OCI-LY7 (cell line): ENCODE data around the gene EWSR1. TPM values are rescaled to one million over a fixed set of nuclear protein-coding genes. Genes with fewer than 3 reads are reported as not detected.

Experiments
- BruUV-seq: library from RNA; stranded (reverse); fragments of 400-500 nt; replicated peaks from 2 replicates; lab custom pipeline; 2021; lab: Mats Ljungman, UMichigan
- CTCF ChIA-PET: fragments of 300-600 bp; sonication (Branson Sonifier 250); formaldehyde crosslinking; loops from one replicate; lab custom pipeline; 2022; ENCODE audit warnings: antibody characterized with exemption; ENCODE audit not compliant: unreplicated experiment; lab: Charles Lee
- POLR2A ChIA-PET: fragments of 300-600 bp; sonication (Branson Sonifier 250); formaldehyde crosslinking; loops from one replicate; lab custom pipeline; 2022; ENCODE audit warnings: antibody characterized with exemption; lab: Charles Lee
- DNase-seq: peaks from one replicate; pipeline ENCODE4 v3.0.0-alpha.2; 2015; ENCODE audit warnings: low spot score
- H2AFZ ChIP-seq: fragments of 200-600 bp; sonication (generic), shearing (Covaris generic); 2 replicates; pipeline ENCODE4 v1.6.1; 2014; ENCODE audit warnings: mild to moderate bottlenecking, antibody characterized with exemption, low read length, moderate library complexity
- H3K27ac ChIP-seq: fragments of 200-600 bp; sonication (generic); 2 replicates; pipeline ENCODE4 v1.5.1; 2014; ENCODE audit warnings: mixed run types, low read depth, mild to moderate bottlenecking, moderate library complexity, low read length, inconsistent platforms; ENCODE audit not compliant: poor library complexity, severe bottlenecking
- H3K36me3 ChIP-seq: fragments of 200-600 bp; sonication (generic); 2 replicates; pipeline ENCODE4 v1.6.1; 2014; ENCODE audit warnings: mild to moderate bottlenecking, antibody characterized with exemption, low read length, moderate library complexity, mixed read lengths; ENCODE audit not compliant: insufficient read depth
- H3K4me1 ChIP-seq: fragments of 200-600 bp; sonication (generic); 2 replicates; pipeline ENCODE4 v1.5.1; 2014; ENCODE audit warnings: mild to moderate bottlenecking, low read length; ENCODE audit not compliant: insufficient read depth, poor library complexity, severe bottlenecking
- H3K4me2 ChIP-seq: fragments of 200-600 bp; sonication (generic); 2 replicates; pipeline ENCODE4 v1.6.1; 2014; ENCODE audit warnings: mild to moderate bottlenecking, low read length
- H3K4me3 ChIP-seq: fragments of 200-600 bp; sonication (generic); 2 replicates; pipeline ENCODE4 v1.5.1; 2014; ENCODE audit warnings: mild to moderate bottlenecking, low read depth, low read length; ENCODE audit not compliant: poor library complexity, severe bottlenecking
- H3K79me2 ChIP-seq: fragments of 200-600 bp; sonication (generic); 2 replicates; pipeline ENCODE4 v1.6.1; 2016; ENCODE audit warnings: low read depth, mild to moderate bottlenecking, low read length, moderate library complexity, mixed read lengths; ENCODE audit not compliant: insufficient read depth
- H3K9me2 ChIP-seq: fragments of 200-600 bp; sonication (generic); 2 replicates; pipeline ENCODE4 v1.6.1; 2016; ENCODE audit warnings: mild to moderate bottlenecking, low read length, mixed read lengths; ENCODE audit not compliant: insufficient read depth
- H3K9me3 ChIP-seq: fragments of 200-600 bp; sonication (generic); 2 replicates; pipeline ENCODE4 v1.6.1; 2014; ENCODE audit warnings: mild to moderate bottlenecking, mixed run types, low read length, mixed read lengths
- H4K20me1 ChIP-seq: fragments of 200-600 bp; sonication (generic); 2 replicates; pipeline ENCODE4 v1.6.1; 2014; ENCODE audit warnings: mild to moderate bottlenecking, antibody characterized with exemption, low read length, moderate library complexity, mixed read lengths; ENCODE audit not compliant: insufficient read depth
- EZH2phosphoT487 ChIP-seq: fragments of 200-600 bp; sonication (generic); IDR thresholded peaks from 2 replicates; pipeline ENCODE4 v1.6.1; 2018; ENCODE audit warnings: low read depth, borderline replicate concordance, mild to moderate bottlenecking, mixed run types, antibody characterized with exemption, low read length, moderate library complexity, mixed read lengths
- intact Hi-C: fragments of 100-400 bp; cut with micrococcal nuclease; formaldehyde crosslinking; loops from one replicate; pipeline ENCODE4 v1.10.0; 2022; ENCODE audit not compliant: unreplicated experiment
- total RNA-seq, 2 experiments: library from RNA; depleted of rRNA in 1 of 2; stranded (reverse); fragments of >200 nt in 1 of 2; shearing (Covaris generic) in 1 of 2; gene quantifications; 2 replicates each; pipeline ENCODE4 v1.2.3, GENCODE V29; 2014 to 2022
- TF ChIP-seq, protein P1 (sequence below): fragments of 200-600 bp; sonication (generic); conservative IDR thresholded peaks from 2 replicates; pipeline ENCODE4 v1.5.1; 2014; ENCODE audit warnings: mild to moderate bottlenecking, antibody characterized with exemption, low read length, moderate library complexity, mixed read lengths

Gene EWSR1
- total RNA-seq, 2 experiments from 2014 or later, result 270 to 333 TPM

DNA sequence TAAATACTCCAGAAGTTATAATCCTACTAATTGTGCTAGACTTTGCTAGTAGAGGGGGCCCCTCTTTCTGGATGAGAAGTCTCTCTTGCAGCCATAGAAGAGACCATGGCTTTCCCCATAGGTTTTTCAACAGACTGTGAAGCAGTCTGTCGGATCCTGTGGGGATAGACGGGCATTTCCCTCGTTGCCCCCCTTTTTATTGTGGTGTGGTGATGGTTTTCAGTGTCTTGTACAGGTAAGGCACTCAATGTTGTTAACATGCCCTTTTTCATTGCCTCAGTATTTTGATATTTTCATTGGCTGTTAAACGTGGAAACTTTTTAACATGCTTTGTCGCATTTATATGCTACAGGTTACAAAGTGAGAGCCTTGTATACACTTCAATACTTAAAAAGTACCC, 22.0 kb downstream of the EWSR1 start:
- peaks cover 100% of the 10 kb centered on the region for H3K36me3 ChIP-seq
- BruUV-seq, result no TSS peak
- ChIA-PET CTCF (no interaction called here), POLR2A (no interaction called here)
- peaks cover 7% of the 10 kb centered on the region; the same call in 1 of the 2 replicates for H3K79me2 ChIP-seq
- no peaks in the 10 kb centered on the region for H4K20me1 ChIP-seq
- intact Hi-C loops, result no loop called here
- no peak overlapping the region for H3K4me3 ChIP-seq
- no peak for DNase-seq
- no peak overlapping the region for H3K27ac ChIP-seq
- no peaks in the 10 kb centered on the region for H3K9me3 ChIP-seq
- no peak overlapping the region for H3K4me2 ChIP-seq
- no peak overlapping the region for H2AFZ ChIP-seq
- TF ChIP-seq, protein P1, sequence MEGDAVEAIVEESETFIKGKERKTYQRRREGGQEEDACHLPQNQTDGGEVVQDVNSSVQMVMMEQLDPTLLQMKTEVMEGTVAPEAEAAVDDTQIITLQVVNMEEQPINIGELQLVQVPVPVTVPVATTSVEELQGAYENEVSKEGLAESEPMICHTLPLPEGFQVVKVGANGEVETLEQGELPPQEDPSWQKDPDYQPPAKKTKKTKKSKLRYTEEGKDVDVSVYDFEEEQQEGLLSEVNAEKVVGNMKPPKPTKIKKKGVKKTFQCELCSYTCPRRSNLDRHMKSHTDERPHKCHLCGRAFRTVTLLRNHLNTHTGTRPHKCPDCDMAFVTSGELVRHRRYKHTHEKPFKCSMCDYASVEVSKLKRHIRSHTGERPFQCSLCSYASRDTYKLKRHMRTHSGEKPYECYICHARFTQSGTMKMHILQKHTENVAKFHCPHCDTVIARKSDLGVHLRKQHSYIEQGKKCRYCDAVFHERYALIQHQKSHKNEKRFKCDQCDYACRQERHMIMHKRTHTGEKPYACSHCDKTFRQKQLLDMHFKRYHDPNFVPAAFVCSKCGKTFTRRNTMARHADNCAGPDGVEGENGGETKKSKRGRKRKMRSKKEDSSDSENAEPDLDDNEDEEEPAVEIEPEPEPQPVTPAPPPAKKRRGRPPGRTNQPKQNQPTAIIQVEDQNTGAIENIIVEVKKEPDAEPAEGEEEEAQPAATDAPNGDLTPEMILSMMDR, result no peak
- no peak for TF ChIP-seq EZH2phosphoT487
- no peaks in the 10 kb centered on the region for H3K4me1 ChIP-seq
- no peaks in the 10 kb centered on the region for H3K9me2 ChIP-seq

GRCh38 chr22:29291215-29291614, 23.1 kb downstream of the EWSR1 start:
- peaks cover 7% of the 10 kb centered on the region; the same call in 1 of the 2 replicates for H3K79me2 ChIP-seq
- ChIA-PET POLR2A (no interaction called here), CTCF (no interaction called here)
- H3K27ac ChIP-seq, result no peak overlapping the region
- BruUV-seq, result no TSS peak
- TF ChIP-seq, protein P1, result no peak
- TF ChIP-seq EZH2phosphoT487, result no peak
- H3K4me2 ChIP-seq, result no peak overlapping the region
- no peak for DNase-seq
- no peaks in the 10 kb centered on the region for H3K9me3 ChIP-seq
- no peaks in the 10 kb centered on the region for H3K4me1 ChIP-seq
- no peaks in the 10 kb centered on the region for H3K9me2 ChIP-seq
- H2AFZ ChIP-seq, result no peak overlapping the region
- peaks cover 100% of the 10 kb centered on the region for H3K36me3 ChIP-seq
- H4K20me1 ChIP-seq, result no peaks in the 10 kb centered on the region
- intact Hi-C loops, result no loop called here
- no peak overlapping the region for H3K4me3 ChIP-seq

- no peaks in the 10 kb centered on the region for H3K4me1 ChIP-seq
- H4K20me1 ChIP-seq, result no peaks in the 10 kb centered on the region
- ChIA-PET POLR2A (no interaction called here), CTCF (no interaction called here)
- no peak for DNase-seq
- no TSS peak for BruUV-seq
- no peak overlapping the region for H3K4me3 ChIP-seq
- H3K9me3 ChIP-seq, result no peaks in the 10 kb centered on the region
- H3K4me2 ChIP-seq, result no peak overlapping the region
- no peaks in the 10 kb centered on the region for H3K9me2 ChIP-seq
- peaks cover 7% of the 10 kb centered on the region; the same call in 1 of the 2 replicates for H3K79me2 ChIP-seq
- TF ChIP-seq, protein P1, result no peak
- no peak for TF ChIP-seq EZH2phosphoT487
- peaks cover 100% of the 10 kb centered on the region for H3K36me3 ChIP-seq
- H2AFZ ChIP-seq, result no peak overlapping the region
- intact Hi-C loops, result no loop called here
- H3K27ac ChIP-seq, result no peak overlapping the region
These were observed 24.3 kb downstream of the EWSR1 start for GRCh38 chr22:29292379-29292778.
